Astrocyte (in vitro differentiated cells and primary cell): ENCODE measurements around the gene GNA14. TPM values are rescaled to one million over a fixed set of nuclear protein-coding genes. Genes with fewer than 3 reads are reported as not detected.

ENCODE experiments used
- DNase-seq: peaks from one replicate; pipeline ENCODE4 v3.0.0-alpha.2; 2010; ENCODE audit warnings: low read depth
- FAIRE-seq: peaks from 2 replicates; lab custom pipeline; 2011; peaks lifted over from hg19 to GRCh38; lab: Jason Lieb, UNC
- H2AFZ ChIP-seq: 2 replicates; pipeline ENCODE4 v1.6.0; 2012; ENCODE audit warnings: low read depth, low read length, inconsistent platforms
- H3K27ac ChIP-seq: 2 replicates; pipeline ENCODE4 v1.5.1; 2011; ENCODE audit warnings: low read depth, low read length, inconsistent platforms
- H3K27me3 ChIP-seq: 2 replicates; pipeline ENCODE4 v1.6.0; 2011; ENCODE audit warnings: low read length, inconsistent platforms; ENCODE audit not compliant: insufficient read depth
- H3K36me3 ChIP-seq: 2 replicates; pipeline ENCODE4 v1.5.1; 2011; ENCODE audit warnings: low read length, inconsistent platforms; ENCODE audit not compliant: insufficient read depth
- H3K4me1 ChIP-seq: 2 replicates; pipeline ENCODE4 v1.5.1; 2011; ENCODE audit warnings: low read length, inconsistent platforms; ENCODE audit not compliant: insufficient read depth
- H3K4me2 ChIP-seq: 2 replicates; pipeline ENCODE4 v1.6.0; 2012; ENCODE audit warnings: low read length, inconsistent platforms
- H3K4me3 ChIP-seq: 2 replicates; pipeline ENCODE4 v1.5.1; 2011; ENCODE audit warnings: low read depth, mild to moderate bottlenecking, low read length, inconsistent platforms; ENCODE audit not compliant: insufficient read depth
- H3K79me2 ChIP-seq: 2 replicates; pipeline ENCODE4 v1.6.0; 2012; ENCODE audit warnings: mild to moderate bottlenecking, low read length, inconsistent platforms; ENCODE audit not compliant: insufficient read depth
- H3K9ac ChIP-seq: 2 replicates; pipeline ENCODE4 v1.6.0; 2012; ENCODE audit warnings: mild to moderate bottlenecking, low read length, inconsistent platforms
- H3K9me3 ChIP-seq: 2 replicates; pipeline ENCODE4 v1.5.1; 2012; ENCODE audit warnings: low read depth, mild to moderate bottlenecking, low read length, inconsistent platforms; ENCODE audit not compliant: insufficient read depth
- H4K20me1 ChIP-seq: 2 replicates; pipeline ENCODE4 v1.6.0; 2012; ENCODE audit warnings: low read length, inconsistent platforms; ENCODE audit not compliant: insufficient read depth
- H3K27ac Mint-ChIP-seq: one replicate; pipeline ENCODE4 v1.8.0; 2021; ENCODE audit warnings: mild to moderate bottlenecking, mixed read lengths; ENCODE audit not compliant: unreplicated experiment
- H3K27me3 Mint-ChIP-seq: one replicate; pipeline ENCODE4 v1.8.0; 2021; ENCODE audit warnings: low read depth, mixed read lengths; ENCODE audit not compliant: unreplicated experiment
- H3K36me3 Mint-ChIP-seq: one replicate; pipeline ENCODE4 v1.8.0; 2021; ENCODE audit warnings: low read depth, mixed read lengths; ENCODE audit not compliant: unreplicated experiment
- H3K4me1 Mint-ChIP-seq: one replicate; pipeline ENCODE4 v1.8.0; 2021; ENCODE audit warnings: low read depth, mixed read lengths; ENCODE audit not compliant: unreplicated experiment
- H3K4me3 Mint-ChIP-seq: one replicate; pipeline ENCODE4 v1.8.0; 2021; ENCODE audit warnings: mild to moderate bottlenecking, moderate library complexity, mixed read lengths; ENCODE audit not compliant: unreplicated experiment
- H3K9me3 Mint-ChIP-seq: one replicate; pipeline ENCODE4 v1.8.0; 2021; ENCODE audit warnings: mild to moderate bottlenecking, mixed read lengths; ENCODE audit not compliant: unreplicated experiment
- CTCF ChIP-seq: IDR thresholded peaks from 2 replicates; pipeline ENCODE4 v1.5.1; 2011; ENCODE audit warnings: low read depth, mild to moderate bottlenecking, inconsistent platforms, low read length, moderate library complexity; ENCODE audit not compliant: insufficient read depth
- EZH2 ChIP-seq: IDR thresholded peaks from 2 replicates; pipeline ENCODE4 v1.6.1; 2012; ENCODE audit warnings: mild to moderate bottlenecking, low read length, inconsistent platforms; ENCODE audit not compliant: insufficient read depth
- total RNA-seq: library from RNA; stranded (reverse); gene quantifications from 2 replicates; pipeline ENCODE4 v1.2.1, GENCODE V29; 2021

The GNA14 gene
- total RNA-seq, 1 donor from 2014 or later = 1.0 TPM

- no peak overlapping the region for H3K4me2 ChIP-seq
- no peak overlapping the region for H3K27ac Mint-ChIP-seq
- no peaks in the 10 kb centered on the region for H3K79me2 ChIP-seq
- H3K27me3 Mint-ChIP-seq = no peaks in the 10 kb centered on the region
- no peaks in the 10 kb centered on the region for H3K27me3 ChIP-seq
- H3K4me3 ChIP-seq = no peak overlapping the region
- no peak overlapping the region for H2AFZ ChIP-seq
- H3K36me3 ChIP-seq = no peaks in the 10 kb centered on the region
- H4K20me1 ChIP-seq = no peaks in the 10 kb centered on the region
- TF ChIP-seq CTCF (no peak), EZH2 (no peak)
- H3K9me3 Mint-ChIP-seq = peaks cover 4% of the 10 kb centered on the region
- DNase-seq (peak; percentile 12), FAIRE-seq (no peak)
- peaks cover 7% of the 10 kb centered on the region for H3K4me1 Mint-ChIP-seq
- no peak overlapping the region for H3K9ac ChIP-seq
- H3K4me3 Mint-ChIP-seq = no peak overlapping the region
- peaks cover 3% of the 10 kb centered on the region for H3K36me3 Mint-ChIP-seq
- no peaks in the 10 kb centered on the region for H3K9me3 ChIP-seq
- no peak overlapping the region for H3K27ac ChIP-seq
- H3K4me1 ChIP-seq = peaks cover 9% of the 10 kb centered on the region
Observed at GRCh38 chr9:77518688-77519087, 129.4 kb downstream of the GNA14 start.

DNA sequence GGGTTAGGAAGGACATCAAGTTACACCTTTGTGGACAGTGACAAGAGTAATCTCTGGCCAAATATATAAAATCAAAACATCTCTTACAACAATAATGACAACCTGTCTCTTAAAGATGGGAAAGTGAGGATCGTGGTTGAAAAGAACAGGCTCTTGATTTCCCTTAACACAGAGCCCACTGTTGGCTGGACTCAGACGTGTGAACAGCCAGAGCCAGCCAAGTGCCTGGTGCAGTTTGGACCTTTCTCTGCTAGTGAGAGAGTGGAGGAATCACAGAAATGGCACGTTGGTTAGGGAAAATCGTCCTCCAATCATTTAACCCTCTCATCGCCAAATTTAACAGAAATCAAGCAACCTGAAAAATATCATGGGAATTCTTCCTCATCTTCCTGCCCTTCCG, 131.3 kb downstream of the GNA14 start:
- Histone ChIP-seq H3K9ac (no peak overlapping the region), H3K4me1 (peaks cover 9% of the 10 kb centered on the region), H3K4me2 (no peak overlapping the region), H3K4me3 (no peak overlapping the region), H3K79me2 (no peaks in the 10 kb centered on the region), H3K27ac (no peak overlapping the region), H2AFZ (no peak overlapping the region), H4K20me1 (no peaks in the 10 kb centered on the region), H3K27me3 (no peaks in the 10 kb centered on the region), H3K36me3 (no peaks in the 10 kb centered on the region), H3K9me3 (no peaks in the 10 kb centered on the region)
- Mint-ChIP-seq H3K4me1 (peaks cover 11% of the 10 kb centered on the region), H3K36me3 (no peaks in the 10 kb centered on the region), H3K4me3 (no peak overlapping the region), H3K27me3 (no peaks in the 10 kb centered on the region), H3K9me3 (peaks cover 2% of the 10 kb centered on the region), H3K27ac (no peak overlapping the region)
- FAIRE-seq (no peak), DNase-seq (no peak)
- no peak for TF ChIP-seq CTCF

GRCh38 chr9:77514886-77515711, 133.0 kb downstream of the GNA14 start:
- no peaks in the 10 kb centered on the region for H3K27me3 ChIP-seq
- H2AFZ ChIP-seq = peak overlapping the region; percentile 55
- no peak overlapping the region for H3K9ac ChIP-seq
- DNase-seq (peak; percentile 90), FAIRE-seq (no peak)
- no peaks in the 10 kb centered on the region for H4K20me1 ChIP-seq
- H3K27ac Mint-ChIP-seq = no peak overlapping the region
- H3K4me3 Mint-ChIP-seq = no peak overlapping the region
- H3K4me2 ChIP-seq = peak overlapping the region; percentile 56
- TF ChIP-seq CTCF (no peak), EZH2 (no peak)
- peaks cover 2% of the 10 kb centered on the region for H3K9me3 Mint-ChIP-seq
- H3K36me3 Mint-ChIP-seq = no peaks in the 10 kb centered on the region
- H3K4me1 Mint-ChIP-seq = peaks cover 14% of the 10 kb centered on the region
- peak overlapping the region; percentile 16 for H3K27ac ChIP-seq
- no peak overlapping the region for H3K4me3 ChIP-seq
- H3K27me3 Mint-ChIP-seq = no peaks in the 10 kb centered on the region
- no peaks in the 10 kb centered on the region for H3K79me2 ChIP-seq
- H3K36me3 ChIP-seq = no peaks in the 10 kb centered on the region
- H3K9me3 ChIP-seq = no peaks in the 10 kb centered on the region
- H3K4me1 ChIP-seq = peaks cover 9% of the 10 kb centered on the region
